SK-N-SH (cell line): ENCODE data around the gene IPCEF1. TPM values are rescaled to one million over a fixed set of nuclear protein-coding genes. Genes with fewer than 3 reads are reported as not detected.

ENCODE experiments used
- CTCF ChIA-PET: fragments of 300-600, 350-600 bp; formaldehyde crosslinking; extraction: SDS; loops from one replicate; lab custom pipeline; 2021; lab: Yijun Ruan, JAX
- POLR2A ChIA-PET: fragments of 350-600 bp; sonication (Branson Sonifier 250); formaldehyde crosslinking; extraction: SDS; loops from one replicate; lab custom pipeline; 2020; ENCODE audit warnings: antibody characterized with exemption, inconsistent platforms; lab: Yijun Ruan, JAX
- DNase-seq: peaks from one replicate; pipeline ENCODE4 v3.0.0; 2012
- H2AFZ ChIP-seq: fragments of 200-600 bp; sonication (generic); 2 replicates; pipeline ENCODE4 v1.8.1; 2016; ENCODE audit warnings: antibody characterized with exemption, mild to moderate bottlenecking, low read depth
- H3F3A ChIP-seq: fragments of 200-600 bp; sonication (generic); replicated peaks from 2 replicates; pipeline ENCODE3; 2016; ENCODE audit warnings: antibody characterized with exemption, mild to moderate bottlenecking; ENCODE audit not compliant: insufficient read depth
- H3K27ac ChIP-seq, 2 experiments: fragments of 200-500 bp in 1 of 2; fragments of 200-600 bp in 1 of 2; sonication (Bioruptor generic) in 1 of 2; sonication (generic), shearing (Covaris generic) in 1 of 2; 2 replicates each; pipeline versions ENCODE4 v1.5.1 to v1.6.1; 2014 to 2016; ENCODE audit warnings: low read depth in 2 of 2, inconsistent platforms in 1 of 2, low read length in 1 of 2, mild to moderate bottlenecking in 1 of 2, mixed read lengths in 1 of 2
- H3K27me3 ChIP-seq: fragments of 200-600 bp; sonication (generic), shearing (Covaris generic); 2 replicates; pipeline ENCODE4 v1.6.1; 2016; ENCODE audit warnings: mixed run types; ENCODE audit not compliant: insufficient read depth
- H3K36me3 ChIP-seq, 2 experiments: fragments of 200-500 bp in 1 of 2; fragments of 200-600 bp in 1 of 2; sonication (Bioruptor generic) in 1 of 2; sonication (generic) in 1 of 2; replicated peaks in 1 of 2; 2 replicates each; pipeline versions ENCODE3 to v1.5.1; 2014 to 2016; ENCODE audit warnings: low read length in 1 of 2, mild to moderate bottlenecking in 1 of 2; ENCODE audit not compliant: insufficient read depth in 2 of 2, control insufficient read depth in 1 of 2
- H3K4me1 ChIP-seq, 2 experiments: fragments of 200-500 bp in 1 of 2; fragments of 200-600 bp in 1 of 2; sonication (Bioruptor generic) in 1 of 2; sonication (generic), shearing (Covaris generic) in 1 of 2; 2 replicates each; pipeline versions ENCODE4 v1.5.1 to v1.6.1; 2014 to 2016; ENCODE audit warnings: low read depth in 1 of 2, low read length in 1 of 2, mixed run types in 1 of 2; ENCODE audit not compliant: insufficient read depth in 2 of 2, control insufficient read depth in 1 of 2
- H3K4me2 ChIP-seq: fragments of 200-600 bp; sonication (generic), shearing (Covaris generic); 2 replicates; pipeline ENCODE4 v1.6.1; 2017; ENCODE audit warnings: mixed run types
- H3K4me3 ChIP-seq, 2 experiments: fragments of 200-500 bp in 1 of 2; fragments of 200-600 bp in 1 of 2; sonication (Bioruptor generic) in 1 of 2; sonication (generic), shearing (Covaris generic) in 1 of 2; 2 replicates each; pipeline versions ENCODE4 v1.5.1 to v1.8.1; 2014 to 2016; ENCODE audit warnings: low read depth in 2 of 2, inconsistent platforms in 1 of 2, low read length in 1 of 2, mild to moderate bottlenecking in 1 of 2, mixed read lengths in 1 of 2, moderate library complexity in 1 of 2
- H3K79me2 ChIP-seq: fragments of 200-600 bp; sonication (generic); 2 replicates; pipeline ENCODE4 v1.8.1; 2017; ENCODE audit warnings: mild to moderate bottlenecking; ENCODE audit not compliant: insufficient read depth
- H3K9ac ChIP-seq: fragments of 200-600 bp; sonication (generic); 2 replicates; pipeline ENCODE4 v1.6.1; 2017; ENCODE audit warnings: mixed run types
- H3K9me2 ChIP-seq: fragments of 200-600 bp; sonication (generic); 2 replicates; pipeline ENCODE4 v1.6.1; 2017; ENCODE audit warnings: mixed run types
- H3K9me3 ChIP-seq: fragments of 200-600 bp; sonication (generic); 2 replicates; pipeline ENCODE4 v1.6.1; 2017; ENCODE audit warnings: mixed run types, mild to moderate bottlenecking, moderate library complexity
- H4K20me1 ChIP-seq: fragments of 200-600 bp; sonication (generic); 2 replicates; pipeline ENCODE4 v1.6.1; 2017; ENCODE audit warnings: mild to moderate bottlenecking, mixed run types; ENCODE audit not compliant: insufficient read depth
- CHD2 ChIP-seq: fragments of 150-350 bp; IDR thresholded peaks from 2 replicates; pipeline ENCODE4 v1.6.1; 2018; ENCODE audit warnings: low read length; ENCODE audit not compliant: partially characterized antibody
- FOXJ3 ChIP-seq: sonication (generic); formaldehyde crosslinking; IDR thresholded peaks from 2 replicates; pipeline ENCODE4 v1.5.1; 2020; ENCODE audit warnings: mild to moderate bottlenecking, missing genetic modification reagents
- FOXM1 ChIP-seq: IDR thresholded peaks from 2 replicates; pipeline ENCODE4 v1.4.0; 2012; ENCODE audit warnings: low read depth, mild to moderate bottlenecking
- MXI1 ChIP-seq: IDR thresholded peaks from 2 replicates; pipeline ENCODE4 v1.6.1; 2012; ENCODE audit warnings: mild to moderate bottlenecking, low read depth, low read length, improper control_type of control experiment
- NFIC ChIP-seq: IDR thresholded peaks from 2 replicates; pipeline ENCODE4 v1.4.0; 2012; ENCODE audit warnings: borderline replicate concordance
- RAD21 ChIP-seq: IDR thresholded peaks from 2 replicates; pipeline ENCODE4 v1.6.1; 2012; ENCODE audit warnings: mild to moderate bottlenecking, low read length
- RFX5 ChIP-seq: IDR thresholded peaks from 2 replicates; pipeline ENCODE4 v1.6.1; 2012; ENCODE audit warnings: mild to moderate bottlenecking, improper control_type of control experiment, low read length
- SIN3A ChIP-seq: IDR thresholded peaks from 2 replicates; pipeline ENCODE4 v1.6.1; 2012; ENCODE audit warnings: low read depth, mild to moderate bottlenecking, low read length, moderate library complexity, borderline replicate concordance
- SMC3 ChIP-seq: IDR thresholded peaks from 2 replicates; pipeline ENCODE4 v1.6.1; 2012; ENCODE audit warnings: low read depth, low read length, improper control_type of control experiment
- TAF1 ChIP-seq: IDR thresholded peaks from 2 replicates; pipeline ENCODE4 v1.6.1; 2012; ENCODE audit warnings: low read depth, mild to moderate bottlenecking, low read length, moderate library complexity, borderline replicate concordance
- TEAD4 ChIP-seq: IDR thresholded peaks from 2 replicates; pipeline ENCODE4 v1.4.0; 2012; ENCODE audit warnings: mild to moderate bottlenecking, borderline replicate concordance; ENCODE audit not compliant: insufficient read depth
- WGBS: methylation state at CpG from one replicate; pipeline ENCODE4 v1.1.6; 2017; ENCODE audit warnings: low lambda C conversion rate; 5-methylcytosine and 5-hydroxymethylcytosine counted together
- polyA plus RNA-seq, 3 experiments: library from polyadenylated mRNA; depleted of rRNA; stranded (reverse); fragments of >200 nt; gene quantifications; 2 replicates each; pipeline ENCODE4 v1.2.3, GENCODE V29; 2012
- TF ChIP-seq, protein P1 (sequence below): fragments of 200-600 bp; sonication (generic); IDR thresholded peaks from 2 replicates; pipeline ENCODE4 v1.6.1; 2017; ENCODE audit warnings: antibody characterized with exemption, mild to moderate bottlenecking, moderate library complexity
- TF ChIP-seq, protein P2 (sequence below): fragments of 150-350 bp; IDR thresholded peaks from 2 replicates; pipeline ENCODE4 v1.6.1; 2016; ENCODE audit warnings: mild to moderate bottlenecking, low read depth, low read length
- TF ChIP-seq, protein P3 (sequence below): IDR thresholded peaks from 2 replicates; pipeline ENCODE4 v1.6.1; 2012; ENCODE audit warnings: mild to moderate bottlenecking, low read depth, low read length, moderate library complexity

Gene IPCEF1
- polyA plus RNA-seq, 1 of the 3 experiments (the other 2 are of a cell fraction): not detected

DNA sequence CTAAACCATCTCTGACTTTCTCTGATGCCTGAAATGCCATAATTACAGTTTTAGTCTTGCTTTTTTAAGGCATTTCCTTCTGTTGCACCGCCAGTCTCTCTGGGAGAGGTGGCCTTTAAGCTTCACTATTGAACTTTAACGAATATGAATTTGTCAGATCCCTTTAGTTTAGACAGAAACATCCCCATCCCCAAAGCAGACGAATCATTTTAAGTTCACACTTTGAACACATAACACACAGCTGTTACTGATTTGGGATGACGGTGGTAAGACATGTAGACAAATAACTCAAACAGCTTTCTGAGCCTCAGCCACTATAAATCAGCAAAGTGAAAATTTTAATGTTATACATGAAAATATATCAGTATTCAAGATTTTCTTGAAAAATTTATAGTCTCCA, 7.2 kb upstream of the IPCEF1 start:
- no peak overlapping the region for H3K27ac ChIP-seq
- H2AFZ ChIP-seq: no peak overlapping the region
- no peaks in the 10 kb centered on the region for H3K36me3 ChIP-seq
- no peaks in the 10 kb centered on the region for H3K79me2 ChIP-seq
- no peaks in the 10 kb centered on the region for H3K9me2 ChIP-seq
- no peak for TF ChIP-seq RAD21
- no peak for TF ChIP-seq CHD2
- no peak for TF ChIP-seq FOXM1
- no peak for TF ChIP-seq NFIC
- TF ChIP-seq FOXJ3 (CRISPR knock-in tag): no peak
- TF ChIP-seq MXI1: no peak
- H3K27me3 ChIP-seq: no peaks in the 10 kb centered on the region
- no peak overlapping the region for H3K4me3 ChIP-seq
- no peaks in the 10 kb centered on the region for H3F3A ChIP-seq
- no peaks in the 10 kb centered on the region for H4K20me1 ChIP-seq
- H3K4me2 ChIP-seq: no peak overlapping the region
- POLR2A ChIA-PET: no interaction called here
- no peak for DNase-seq
- H3K9ac ChIP-seq: no peak overlapping the region
- H3K9me3 ChIP-seq: no peaks in the 10 kb centered on the region
- no peaks in the 10 kb centered on the region for H3K4me1 ChIP-seq
- WGBS: 64% methylated on average over 4 of the region's 4 CpGs
- CTCF ChIA-PET: no interaction called here

DNA sequence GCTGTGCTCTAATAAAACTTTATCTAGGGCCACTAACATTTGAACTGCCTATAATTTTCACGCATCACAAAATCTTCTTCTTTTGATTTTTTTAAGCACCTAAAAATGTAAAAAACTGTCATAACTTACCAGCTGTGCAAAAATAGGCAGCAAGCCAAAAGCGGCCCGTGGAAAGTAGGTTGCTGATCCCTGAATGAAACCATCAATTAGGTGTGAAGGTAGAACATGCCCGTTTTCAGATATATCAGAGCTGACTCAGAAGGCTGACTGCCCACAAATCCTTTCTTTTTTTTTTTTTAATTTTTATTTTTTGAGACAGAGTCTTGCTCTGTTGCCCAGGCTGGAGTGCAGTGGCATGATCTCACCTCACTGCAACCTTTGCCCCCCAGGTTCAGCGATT, 4.9 kb upstream of the IPCEF1 start:
- 83% methylated on average over 5 of the region's 5 CpGs for WGBS
- POLR2A ChIA-PET: no interaction called here
- CTCF ChIA-PET: interaction anchor here (1.3 to 1.6 kb wide), 2 partner anchors 9 to 84 kb away, joined by 5 to 7 read pairs; no protein-coding TSS in a partner anchor

More for the DNA sequence above, 4.9 kb upstream of the IPCEF1 start:
- H3K4me2 ChIP-seq: no peak overlapping the region
- TF ChIP-seq RFX5: no peak
- TF ChIP-seq TAF1: no peak
- TF ChIP-seq, protein P1, sequence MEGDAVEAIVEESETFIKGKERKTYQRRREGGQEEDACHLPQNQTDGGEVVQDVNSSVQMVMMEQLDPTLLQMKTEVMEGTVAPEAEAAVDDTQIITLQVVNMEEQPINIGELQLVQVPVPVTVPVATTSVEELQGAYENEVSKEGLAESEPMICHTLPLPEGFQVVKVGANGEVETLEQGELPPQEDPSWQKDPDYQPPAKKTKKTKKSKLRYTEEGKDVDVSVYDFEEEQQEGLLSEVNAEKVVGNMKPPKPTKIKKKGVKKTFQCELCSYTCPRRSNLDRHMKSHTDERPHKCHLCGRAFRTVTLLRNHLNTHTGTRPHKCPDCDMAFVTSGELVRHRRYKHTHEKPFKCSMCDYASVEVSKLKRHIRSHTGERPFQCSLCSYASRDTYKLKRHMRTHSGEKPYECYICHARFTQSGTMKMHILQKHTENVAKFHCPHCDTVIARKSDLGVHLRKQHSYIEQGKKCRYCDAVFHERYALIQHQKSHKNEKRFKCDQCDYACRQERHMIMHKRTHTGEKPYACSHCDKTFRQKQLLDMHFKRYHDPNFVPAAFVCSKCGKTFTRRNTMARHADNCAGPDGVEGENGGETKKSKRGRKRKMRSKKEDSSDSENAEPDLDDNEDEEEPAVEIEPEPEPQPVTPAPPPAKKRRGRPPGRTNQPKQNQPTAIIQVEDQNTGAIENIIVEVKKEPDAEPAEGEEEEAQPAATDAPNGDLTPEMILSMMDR: no peak
- no peak for TF ChIP-seq SMC3
- TF ChIP-seq TEAD4: no peak
- TF ChIP-seq FOXM1: no peak
- TF ChIP-seq SIN3A: no peak
- TF ChIP-seq, protein P2, sequence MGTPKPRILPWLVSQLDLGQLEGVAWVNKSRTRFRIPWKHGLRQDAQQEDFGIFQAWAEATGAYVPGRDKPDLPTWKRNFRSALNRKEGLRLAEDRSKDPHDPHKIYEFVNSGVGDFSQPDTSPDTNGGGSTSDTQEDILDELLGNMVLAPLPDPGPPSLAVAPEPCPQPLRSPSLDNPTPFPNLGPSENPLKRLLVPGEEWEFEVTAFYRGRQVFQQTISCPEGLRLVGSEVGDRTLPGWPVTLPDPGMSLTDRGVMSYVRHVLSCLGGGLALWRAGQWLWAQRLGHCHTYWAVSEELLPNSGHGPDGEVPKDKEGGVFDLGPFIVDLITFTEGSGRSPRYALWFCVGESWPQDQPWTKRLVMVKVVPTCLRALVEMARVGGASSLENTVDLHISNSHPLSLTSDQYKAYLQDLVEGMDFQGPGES: no peak
- TF ChIP-seq, protein P3, sequence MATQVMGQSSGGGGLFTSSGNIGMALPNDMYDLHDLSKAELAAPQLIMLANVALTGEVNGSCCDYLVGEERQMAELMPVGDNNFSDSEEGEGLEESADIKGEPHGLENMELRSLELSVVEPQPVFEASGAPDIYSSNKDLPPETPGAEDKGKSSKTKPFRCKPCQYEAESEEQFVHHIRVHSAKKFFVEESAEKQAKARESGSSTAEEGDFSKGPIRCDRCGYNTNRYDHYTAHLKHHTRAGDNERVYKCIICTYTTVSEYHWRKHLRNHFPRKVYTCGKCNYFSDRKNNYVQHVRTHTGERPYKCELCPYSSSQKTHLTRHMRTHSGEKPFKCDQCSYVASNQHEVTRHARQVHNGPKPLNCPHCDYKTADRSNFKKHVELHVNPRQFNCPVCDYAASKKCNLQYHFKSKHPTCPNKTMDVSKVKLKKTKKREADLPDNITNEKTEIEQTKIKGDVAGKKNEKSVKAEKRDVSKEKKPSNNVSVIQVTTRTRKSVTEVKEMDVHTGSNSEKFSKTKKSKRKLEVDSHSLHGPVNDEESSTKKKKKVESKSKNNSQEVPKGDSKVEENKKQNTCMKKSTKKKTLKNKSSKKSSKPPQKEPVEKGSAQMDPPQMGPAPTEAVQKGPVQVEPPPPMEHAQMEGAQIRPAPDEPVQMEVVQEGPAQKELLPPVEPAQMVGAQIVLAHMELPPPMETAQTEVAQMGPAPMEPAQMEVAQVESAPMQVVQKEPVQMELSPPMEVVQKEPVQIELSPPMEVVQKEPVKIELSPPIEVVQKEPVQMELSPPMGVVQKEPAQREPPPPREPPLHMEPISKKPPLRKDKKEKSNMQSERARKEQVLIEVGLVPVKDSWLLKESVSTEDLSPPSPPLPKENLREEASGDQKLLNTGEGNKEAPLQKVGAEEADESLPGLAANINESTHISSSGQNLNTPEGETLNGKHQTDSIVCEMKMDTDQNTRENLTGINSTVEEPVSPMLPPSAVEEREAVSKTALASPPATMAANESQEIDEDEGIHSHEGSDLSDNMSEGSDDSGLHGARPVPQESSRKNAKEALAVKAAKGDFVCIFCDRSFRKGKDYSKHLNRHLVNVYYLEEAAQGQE: no peak
- H4K20me1 ChIP-seq: no peaks in the 10 kb centered on the region
- H3K4me1 ChIP-seq: no peaks in the 10 kb centered on the region
- H3K79me2 ChIP-seq: no peaks in the 10 kb centered on the region
- no peak overlapping the region for H3K9ac ChIP-seq
- H3F3A ChIP-seq: no peaks in the 10 kb centered on the region
- H2AFZ ChIP-seq: no peak overlapping the region
- DNase-seq: no peak
- no peaks in the 10 kb centered on the region for H3K27me3 ChIP-seq
- no peak overlapping the region for H3K27ac ChIP-seq
- no peaks in the 10 kb centered on the region for H3K9me2 ChIP-seq
- H3K4me3 ChIP-seq: no peak overlapping the region
- H3K9me3 ChIP-seq: no peaks in the 10 kb centered on the region
- H3K36me3 ChIP-seq: no peaks in the 10 kb centered on the region
